NT2/D1 (cell line): Measurements from ENCODE around the gene CCDC7.

Source experiments
- SUZ12 ChIP-seq: IDR thresholded peaks from 2 replicates; pipeline ENCODE4 v1.6.1; 2011; ENCODE audit not compliant: insufficient read length, insufficient read depth; ENCODE audit errors: extremely low read depth
- ZNF274 ChIP-seq: IDR thresholded peaks from 2 replicates; pipeline ENCODE4 v1.6.1; 2011; ENCODE audit warnings: mild to moderate bottlenecking, low read depth, low read length

GRCh38 chr10:32687116-32687515, 241.2 kb downstream of the CCDC7 start:
- TF ChIP-seq SUZ12 (no peak), ZNF274 (no peak)
